HG03558 (cell line): ENCODE measurements around the gene TMEM129.
"Not testable (repeated sequence)": the region's sequence is repeated elsewhere in the genome, so short reads cannot be mapped to it uniquely, and the experiment has no call there.

Experiments used
- ATAC-seq: cut with Tn5 transposase; IDR thresholded peaks from one replicate; pipeline ENCODE4 v1.9.1; 2021; ENCODE audit warnings: moderate number of reproducible peaks; ENCODE audit not compliant: unreplicated experiment; ENCODE audit errors: extremely low read depth

TMEM129 gene

DNA sequence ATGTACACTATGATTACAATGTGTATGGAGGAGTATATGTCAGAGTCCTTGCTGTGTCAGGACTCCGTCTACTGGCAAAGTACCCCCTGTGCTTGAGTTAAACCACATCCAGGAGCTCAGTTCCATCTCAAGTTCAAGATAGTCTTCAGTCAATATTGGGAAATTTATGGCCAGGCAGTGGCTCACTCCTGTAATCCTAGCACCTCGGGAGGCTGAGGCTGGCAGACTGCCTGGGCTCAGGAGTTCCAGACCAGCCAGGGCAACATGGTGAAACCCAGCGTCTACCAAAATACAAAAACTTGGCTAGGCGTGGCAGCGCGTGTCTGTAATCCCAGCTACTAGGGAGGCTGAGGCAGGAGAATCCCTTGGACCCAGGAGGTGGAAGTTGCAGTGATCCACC lies 14.8 kb downstream of the TMEM129 start:
- ATAC-seq, result no peak

DNA sequence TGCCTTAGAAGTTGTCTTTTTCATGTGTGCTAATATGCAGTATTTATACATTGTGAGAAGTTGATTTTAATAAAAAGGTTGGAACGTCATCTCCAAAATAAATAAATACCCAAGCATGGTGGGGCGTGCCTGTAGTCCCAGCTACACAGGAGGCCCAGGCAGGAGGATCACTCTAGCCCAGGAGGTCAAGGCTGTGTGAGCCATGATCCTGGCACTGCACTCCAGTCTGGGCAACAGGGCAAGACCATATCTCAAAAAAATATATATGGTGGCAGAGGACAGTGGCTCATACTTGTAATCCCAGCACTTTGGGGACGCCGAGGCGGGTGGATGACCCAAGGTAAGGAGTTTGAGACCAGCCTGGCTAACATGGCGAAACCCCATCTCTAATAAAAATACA lies 15.4 kb downstream of the TMEM129 start:
- no peak for ATAC-seq

DNA sequence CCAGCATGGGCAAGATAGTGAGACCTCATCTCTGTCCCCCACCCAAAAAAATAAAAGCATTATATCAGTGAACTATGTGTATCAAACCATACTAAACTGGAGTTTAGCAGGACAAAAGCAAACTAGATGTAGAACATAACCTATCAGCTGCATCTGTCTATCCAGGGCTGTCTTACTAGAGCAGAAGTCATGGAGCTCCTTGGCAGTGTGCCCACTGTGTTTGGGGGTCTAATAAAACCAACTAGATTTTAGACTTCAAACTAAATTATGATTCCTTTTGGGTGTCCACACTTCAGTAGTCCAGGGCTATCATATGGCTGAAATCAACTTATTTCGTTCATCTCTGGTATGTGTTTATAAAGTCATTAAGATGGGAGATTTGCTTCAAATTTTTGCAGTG lies 17.3 kb downstream of the TMEM129 start:
- no peak for ATAC-seq

DNA sequence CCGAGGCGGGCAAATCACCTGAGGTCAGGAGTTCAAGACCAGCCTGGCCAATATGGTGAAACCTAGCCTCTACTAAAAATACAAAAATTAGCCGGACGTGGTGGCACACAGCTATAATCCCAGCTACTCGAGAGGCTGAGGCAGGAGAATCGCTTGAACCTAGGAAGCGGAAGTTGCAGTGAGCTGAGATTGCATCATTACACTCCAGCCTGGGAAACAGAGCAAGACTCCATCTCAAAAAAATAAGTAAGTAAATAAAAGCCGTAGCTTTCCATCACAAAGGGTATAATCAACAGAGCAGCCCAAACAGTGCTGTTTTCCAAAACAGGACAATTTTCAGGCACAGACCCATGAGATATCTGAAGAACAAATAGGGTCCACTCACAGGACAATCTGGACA lies 19.5 kb downstream of the TMEM129 start:
- not testable (repeated sequence) for ATAC-seq

DNA sequence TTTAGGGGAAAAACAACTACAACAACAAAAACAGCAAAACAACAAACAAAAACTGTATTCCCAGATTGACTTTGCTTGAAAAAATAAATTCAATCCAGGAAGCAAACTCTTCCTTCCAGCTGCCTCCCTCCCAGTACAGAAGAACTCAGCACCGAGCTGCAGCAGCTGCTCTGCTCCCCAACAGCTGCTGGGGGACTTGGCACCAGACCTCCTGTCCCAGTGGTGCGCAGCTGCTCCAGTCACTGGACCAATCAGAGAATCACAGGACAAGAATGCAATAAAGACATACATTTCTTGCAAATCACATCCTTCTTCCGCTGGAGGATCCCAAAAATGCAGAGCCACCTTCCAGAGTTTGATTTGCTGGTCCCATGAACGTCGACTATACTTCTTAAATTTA lies 25.2 kb downstream of the TMEM129 start:
- ATAC-seq, result no peak

- ATAC-seq, result no peak
Observed at GRCh38 chr4:1693131-1693896, 27.8 kb downstream of the TMEM129 start.

- no peak for ATAC-seq
Observed at GRCh38 chr4:1691737-1692373, 29.3 kb downstream of the TMEM129 start.

GRCh38 chr4:1690698-1691097 lies 30.4 kb downstream of the TMEM129 start:
- ATAC-seq, result no peak

GRCh38 chr4:1686440-1687036 lies 34.6 kb downstream of the TMEM129 start:
- no peak for ATAC-seq

DNA sequence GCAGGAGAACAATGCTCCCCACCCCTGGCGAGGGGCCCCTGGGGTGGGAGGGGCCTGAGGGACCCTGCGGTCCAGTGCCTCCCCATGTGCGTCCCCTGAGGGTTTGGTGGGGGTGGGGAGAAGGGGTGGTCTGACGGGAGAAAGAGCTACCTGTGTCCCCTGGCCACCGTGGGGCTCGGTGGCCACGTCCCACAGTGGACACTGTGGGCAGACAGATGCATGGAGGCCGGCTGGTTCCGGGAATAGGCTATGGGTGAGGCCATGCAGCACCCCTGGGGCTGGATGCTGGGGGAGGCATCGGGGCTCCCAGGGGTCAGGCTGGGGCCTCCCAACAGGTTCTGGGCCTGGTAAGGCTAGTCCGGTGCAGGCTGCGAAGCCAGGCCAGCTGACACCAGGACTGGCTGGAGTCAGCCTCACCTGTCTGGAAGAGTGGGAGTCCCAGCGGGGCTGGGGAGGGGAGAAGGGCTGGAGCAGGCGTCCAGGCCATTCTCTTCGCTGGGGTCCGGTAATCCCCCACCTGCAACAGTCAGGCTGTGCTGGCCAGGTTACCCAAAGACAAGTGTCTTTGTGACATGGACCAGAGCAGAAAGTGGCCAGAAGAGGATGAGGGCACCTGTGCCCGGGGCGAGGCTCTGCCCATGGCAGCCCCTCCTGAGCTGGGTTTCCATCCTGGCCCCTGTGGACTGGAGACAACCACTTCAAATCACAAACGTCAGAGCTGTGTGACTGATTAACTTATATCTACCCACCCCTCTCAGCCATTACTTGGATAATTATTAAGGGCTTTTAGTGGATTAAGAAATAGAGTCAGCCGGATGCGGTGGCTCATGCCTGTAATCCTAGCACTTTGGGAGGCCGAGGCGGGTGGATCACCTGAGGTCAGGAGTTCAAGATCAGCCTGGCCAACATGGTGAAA lies 35.6 kb downstream of the TMEM129 start:
- ATAC-seq, result no peak

GRCh38 chr4:1684506-1685234 lies 36.5 kb downstream of the TMEM129 start:
- peak; percentile 5 for ATAC-seq

DNA sequence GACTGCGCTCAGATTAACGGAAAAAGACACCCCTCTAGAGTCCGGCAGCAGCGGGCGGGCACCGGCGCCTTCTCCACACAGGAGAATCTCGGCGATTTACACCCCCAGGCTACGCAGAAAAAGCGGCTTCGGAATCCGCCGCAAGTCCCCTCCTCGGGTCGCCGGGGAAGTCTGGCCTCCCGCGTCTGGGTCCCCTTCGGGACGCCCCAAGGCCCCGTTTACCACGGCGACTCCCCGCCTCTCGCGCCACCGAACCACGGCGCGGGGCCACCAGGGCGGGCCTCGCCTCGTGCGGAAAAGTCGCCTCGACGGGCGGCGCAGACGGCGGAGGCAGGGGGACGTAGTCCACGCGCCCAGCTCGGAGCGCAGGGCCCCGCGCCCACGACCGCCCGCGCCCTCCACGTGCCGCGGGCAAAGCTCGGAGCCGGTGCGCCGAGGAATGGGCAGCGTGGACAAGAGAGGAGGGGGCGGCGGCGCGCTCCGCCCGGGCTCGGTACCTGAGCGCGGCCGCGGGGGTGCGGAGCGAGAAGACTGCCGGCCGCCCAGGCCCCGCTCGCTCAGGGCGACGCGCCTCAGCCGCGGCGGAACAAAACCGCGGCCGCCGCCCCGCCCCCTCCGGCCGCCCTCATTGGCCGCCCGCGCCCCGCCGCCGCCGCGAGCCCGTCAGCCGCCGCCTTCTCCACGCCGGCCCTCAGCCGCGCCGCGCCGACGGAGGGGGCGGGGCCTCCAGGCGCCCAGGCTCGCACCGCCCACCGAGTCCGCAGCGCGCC lies 37.2 kb downstream of the TMEM129 start, which contains the start of gene FAM53A:
FAM53A (minus strand) TSS at position 578 of the 770 bp plus-strand sequence. CDS start 15,572 bp downstream, outside the sequence.
- peak; percentile 63 for ATAC-seq

DNA sequence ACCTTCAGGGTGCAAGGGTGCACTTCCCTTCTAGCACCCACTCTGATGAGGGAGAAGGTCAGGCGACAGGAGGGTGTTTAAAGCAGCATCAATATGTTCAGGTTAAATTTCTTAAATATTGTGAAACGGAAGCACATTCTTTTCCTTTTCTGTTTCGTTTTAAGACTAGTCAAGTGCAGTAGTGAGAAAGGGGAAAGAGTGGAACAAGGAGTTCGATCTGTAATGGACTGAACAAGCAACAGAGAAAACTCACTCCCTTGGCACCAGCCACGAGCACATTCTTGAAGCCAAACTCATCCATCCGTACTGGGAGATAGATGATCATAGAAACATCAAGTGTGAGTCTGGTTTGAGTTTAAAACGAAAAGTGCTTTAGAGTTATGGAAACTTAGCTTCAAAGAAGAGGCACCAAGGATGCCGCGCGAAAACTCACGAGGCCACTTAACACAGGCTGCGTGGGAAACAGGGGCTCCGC lies 37.8 kb downstream of the TMEM129 start:
- ATAC-seq, result no peak

DNA sequence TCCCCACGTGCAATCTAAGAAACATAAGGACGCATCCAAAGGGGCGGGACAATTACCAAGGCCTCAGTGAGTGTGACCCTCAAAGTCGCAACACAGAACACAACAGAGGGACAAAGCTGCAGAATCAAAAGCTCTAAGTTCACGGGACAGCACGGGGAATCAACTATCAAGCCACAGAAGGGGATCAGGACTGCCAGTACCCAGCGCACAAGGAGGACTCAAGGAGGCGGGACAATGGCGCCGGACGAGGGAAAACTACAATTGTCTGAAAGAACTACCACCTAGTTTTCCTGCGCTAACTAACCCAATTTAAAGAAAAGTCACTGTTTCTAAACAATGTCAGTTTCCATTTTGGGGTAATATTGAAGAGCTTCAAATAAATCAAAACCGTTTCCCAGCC lies 38.3 kb downstream of the TMEM129 start:
- ATAC-seq, result no peak

GRCh38 chr4:1678244-1678643 lies 42.9 kb downstream of the TMEM129 start:
- ATAC-seq, result no peak

DNA sequence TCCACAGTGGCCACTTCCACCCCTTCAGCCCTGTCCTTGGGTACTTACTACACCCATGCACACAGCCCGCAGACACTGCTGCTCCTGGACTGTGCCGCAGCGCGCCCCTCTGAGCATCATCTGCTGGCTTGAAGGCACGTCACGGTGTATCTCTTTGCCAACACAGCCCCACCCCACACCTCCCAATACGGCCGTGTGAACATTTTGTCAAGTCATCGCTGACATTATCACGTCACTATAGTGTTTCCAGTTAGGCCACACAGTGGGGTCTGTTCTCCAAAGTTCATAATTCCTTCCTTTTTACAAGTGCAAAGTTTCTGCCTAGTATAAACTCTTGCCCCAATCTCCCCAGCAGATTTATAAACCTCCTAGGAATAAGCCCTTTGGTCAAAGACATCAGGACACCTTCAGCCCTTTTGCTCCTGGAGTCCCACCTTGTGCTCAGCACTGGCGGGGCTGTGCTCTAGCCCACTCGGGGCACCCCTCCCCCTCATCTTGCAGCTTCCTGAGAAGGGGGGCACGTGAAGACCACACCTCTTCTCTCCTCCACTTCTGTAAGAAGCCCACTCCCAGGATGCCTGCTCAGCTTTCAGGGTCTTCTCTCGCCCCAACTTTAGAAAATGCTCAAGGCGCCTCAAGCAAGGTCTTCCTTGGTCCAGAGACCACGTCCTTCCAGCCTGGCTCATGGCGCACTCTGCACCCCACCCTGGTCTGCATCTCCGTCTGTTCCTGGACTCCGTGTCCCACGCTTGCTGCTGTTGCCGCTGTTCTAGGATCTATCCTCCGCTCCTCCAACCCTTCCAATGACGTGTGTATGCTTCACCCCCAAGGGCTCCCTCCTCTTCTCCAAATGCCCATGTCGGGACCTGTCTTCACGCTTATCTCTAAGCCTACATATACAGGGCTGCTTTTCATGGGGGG lies 44.3 kb downstream of the TMEM129 start:
- ATAC-seq, result no peak

GRCh38 chr4:1675802-1676137 lies 45.4 kb downstream of the TMEM129 start:
- no peak for ATAC-seq
